CD4-positive, alpha-beta T cell treated with Interleukin-4 for 1 hour (primary cell): ENCODE results near the gene SLTM.
"Not testable (repeated sequence)": the region's sequence is repeated elsewhere in the genome, so short reads cannot be mapped to it uniquely, and the experiment has no call there.

Experiments
- DNase-seq, 2 donors: peaks; one replicate each; pipeline ENCODE4 v3.0.0-alpha.2; 2020 to 2022

The SLTM gene

GRCh38 chr15:58924327-58924726 lies 9.2 kb downstream of the SLTM start:
- no peak for DNase-seq

GRCh38 chr15:58923696-58924300 lies 9.7 kb downstream of the SLTM start:
- no peak for DNase-seq

DNA sequence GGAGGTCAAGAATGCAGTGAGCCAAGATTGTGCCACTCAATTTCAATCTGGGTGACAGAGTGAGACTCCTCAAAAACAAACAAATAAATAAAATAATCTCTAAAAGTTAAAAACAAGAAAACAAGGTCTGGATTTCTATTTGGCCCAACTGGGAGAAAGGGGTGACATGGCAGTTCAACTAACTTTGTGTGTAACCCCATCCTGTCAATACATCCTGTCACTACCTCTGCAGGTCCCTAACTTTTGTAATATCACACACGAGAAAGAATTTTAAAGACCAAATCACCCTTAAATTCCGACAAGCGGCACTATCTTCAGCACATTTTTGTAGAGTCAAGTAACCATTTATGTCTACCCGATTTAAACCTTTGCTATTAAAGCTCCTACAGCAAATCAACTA lies 10.2 kb downstream of the SLTM start:
- DNase-seq: no peak

DNA sequence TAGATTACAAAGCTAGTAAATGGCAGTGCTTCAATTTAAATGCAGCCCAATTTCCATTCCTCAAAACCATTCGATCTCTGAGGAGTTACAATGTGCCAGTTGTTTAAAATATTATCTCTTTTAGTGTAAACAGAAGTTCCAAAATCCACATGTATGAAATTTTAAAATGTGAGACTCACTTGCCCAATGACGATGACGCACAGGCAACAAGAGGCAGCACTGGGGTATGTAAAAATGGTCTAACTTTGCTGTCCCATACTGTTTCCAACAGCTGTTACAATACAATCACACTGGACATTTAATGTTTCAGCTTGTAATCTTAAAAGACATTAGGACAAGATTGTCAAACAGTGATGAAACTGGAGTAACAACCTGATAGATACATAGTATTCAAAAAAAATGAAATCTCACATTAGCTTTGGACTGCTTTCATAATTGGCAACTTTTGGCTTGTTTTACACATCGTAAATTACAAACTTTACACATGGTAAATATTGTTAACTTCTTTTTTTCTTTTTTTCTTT lies 12.2 kb downstream of the SLTM start:
- no peak for DNase-seq

DNA sequence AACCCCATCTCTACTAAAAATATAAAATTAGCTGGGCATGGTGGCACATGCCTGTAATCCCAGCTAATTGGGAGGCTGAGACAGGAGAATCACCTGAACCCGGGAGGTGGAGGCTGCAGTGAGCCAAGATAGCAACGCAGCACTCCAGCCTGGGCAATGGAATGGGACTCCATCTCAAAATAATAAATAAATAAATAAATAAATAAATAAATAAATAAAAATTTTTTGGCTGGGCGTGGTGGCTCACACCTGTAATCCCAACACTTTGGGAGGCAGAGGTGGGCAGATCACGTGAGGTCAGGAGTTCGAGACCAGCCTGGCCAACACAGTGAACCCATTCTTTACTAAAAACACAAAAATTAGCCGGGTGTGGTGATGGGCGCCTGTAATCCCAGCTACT lies 13.0 kb downstream of the SLTM start:
- not testable (repeated sequence) for DNase-seq

- no peak for DNase-seq
Observed at GRCh38 chr15:58919232-58919631, 14.2 kb downstream of the SLTM start.

GRCh38 chr15:58918239-58918638 lies 15.2 kb downstream of the SLTM start:
- DNase-seq: no peak

GRCh38 chr15:58917613-58918129 lies 15.8 kb downstream of the SLTM start:
- not testable (repeated sequence) for DNase-seq

GRCh38 chr15:58916962-58917361 lies 16.5 kb downstream of the SLTM start:
- DNase-seq: no peak

DNA sequence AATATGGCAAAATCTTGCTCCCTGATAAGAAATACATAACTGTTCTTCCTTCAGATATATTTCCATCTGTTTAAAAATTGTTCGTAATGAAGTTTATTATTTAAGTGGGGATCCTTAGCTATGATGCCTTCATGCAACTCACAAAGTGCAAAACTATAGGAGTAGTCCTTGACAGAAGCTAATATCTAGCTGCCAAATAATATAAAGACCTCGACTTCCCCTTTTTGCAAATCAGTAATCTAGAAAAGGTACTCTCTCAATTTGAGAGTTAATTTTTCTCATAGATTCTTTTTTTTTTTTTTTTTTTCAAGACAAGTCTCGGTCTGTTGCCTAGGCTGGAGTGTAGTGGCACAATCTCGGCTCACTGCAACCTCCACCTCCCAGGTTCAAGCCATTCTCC lies 23.0 kb downstream of the SLTM start:
- DNase-seq: no peak

DNA sequence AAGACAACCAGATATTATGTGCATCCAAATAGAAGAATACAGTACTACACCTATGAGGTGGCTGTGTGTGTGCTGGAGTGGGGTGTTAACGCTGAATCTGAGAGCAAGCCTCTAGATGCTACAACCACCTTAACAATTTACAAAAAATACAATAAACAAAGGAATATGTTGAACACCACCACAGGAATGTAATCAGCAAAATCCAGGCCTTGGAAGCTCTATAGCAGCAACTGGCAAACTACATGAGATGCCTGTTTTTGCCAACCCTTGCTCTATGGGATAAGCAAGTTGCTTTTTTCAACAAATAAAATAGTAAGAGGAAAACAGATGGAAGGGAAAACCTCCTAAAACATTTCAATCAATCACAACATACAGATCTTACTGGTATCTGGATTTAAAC lies 23.9 kb downstream of the SLTM start:
- DNase-seq: no peak

DNA sequence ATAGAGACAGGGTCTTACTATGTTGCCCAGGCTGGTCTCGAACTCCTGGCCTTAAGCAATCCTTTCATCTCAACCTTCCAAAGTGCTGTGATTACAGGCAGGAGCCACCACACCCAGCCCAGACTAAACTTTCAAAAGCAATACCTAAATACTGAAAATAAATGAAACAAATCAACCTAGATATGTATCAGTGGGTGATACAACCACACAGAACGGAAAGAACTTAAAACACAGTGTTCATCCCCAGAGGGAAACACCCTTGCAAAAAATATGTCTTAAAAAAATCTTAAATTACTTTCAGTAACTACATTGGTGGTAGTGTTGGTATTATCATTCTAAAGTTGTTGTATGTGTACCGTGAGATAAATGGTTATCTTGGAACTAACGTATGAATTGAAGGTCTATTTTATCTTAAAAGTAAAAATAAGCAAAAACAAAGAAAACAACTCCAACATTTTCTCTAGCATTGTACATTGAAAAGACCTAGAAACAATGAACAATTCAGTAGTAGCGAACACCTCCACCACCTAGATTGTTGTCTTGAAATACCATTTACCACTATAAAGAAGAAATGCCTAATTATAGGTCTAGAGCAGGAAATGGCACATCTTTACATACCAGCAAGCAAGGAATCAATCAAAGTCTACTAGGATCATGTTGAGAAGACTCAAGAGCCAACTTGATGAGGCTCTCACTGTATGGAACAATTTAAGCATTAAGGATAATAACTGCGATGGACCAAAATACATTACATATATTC lies 24.7 kb downstream of the SLTM start:
- DNase-seq: peak in 1 of 2 donors; percentile 15

GRCh38 chr15:58900631-58901030 lies 32.8 kb downstream of the SLTM start:
- DNase-seq: no peak

DNA sequence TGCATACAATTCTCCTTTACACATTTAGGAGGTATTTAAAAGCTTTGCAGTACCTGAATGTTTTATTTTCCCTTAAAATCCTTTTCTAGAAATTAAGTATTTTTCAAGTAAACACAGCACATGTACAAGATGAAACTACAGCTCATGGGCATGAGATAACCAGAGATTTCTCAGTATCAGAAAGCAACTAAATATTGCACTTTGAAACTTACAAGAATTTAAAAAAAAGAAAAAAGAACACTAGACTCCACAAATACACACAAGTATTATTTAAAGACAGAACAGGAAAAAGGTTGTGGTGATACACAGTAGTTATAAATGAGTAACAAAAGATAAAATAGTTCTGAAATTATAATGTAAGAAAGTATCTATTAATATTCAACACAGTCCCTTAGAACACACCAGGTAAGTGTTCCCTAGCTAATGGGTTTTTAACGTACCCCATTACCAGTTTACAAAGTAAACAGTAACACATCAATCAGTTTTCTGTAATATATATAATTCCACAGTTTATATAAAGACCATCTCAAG lies 35.3 kb downstream of the SLTM start:
- no peak for DNase-seq

GRCh38 chr15:58889363-58889762 lies 44.1 kb downstream of the SLTM start:
- no peak for DNase-seq

GRCh38 chr15:58886921-58887320 lies 46.6 kb downstream of the SLTM start:
- DNase-seq: no peak

DNA sequence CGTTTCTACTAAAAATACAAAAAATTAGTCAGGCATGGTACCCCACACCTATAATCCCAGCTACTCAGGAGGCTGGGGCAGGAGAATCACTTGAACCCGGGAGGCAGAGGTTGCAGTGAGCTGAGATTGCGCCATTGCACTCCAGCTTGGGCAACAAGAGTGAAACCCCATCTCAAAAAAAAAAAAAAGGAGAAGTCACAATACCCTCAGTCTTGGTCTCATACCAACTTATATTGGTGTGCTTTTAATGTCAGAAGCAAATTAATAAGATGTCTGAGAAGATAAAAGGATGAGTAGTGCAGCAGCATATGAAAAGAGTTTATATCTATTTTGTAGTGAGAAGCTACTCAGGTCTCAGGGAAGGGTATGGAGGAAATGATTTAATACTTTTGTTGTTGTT lies 49.6 kb downstream of the SLTM start:
- DNase-seq: not testable (repeated sequence)

- no peak for DNase-seq
Observed at GRCh38 chr15:58882243-58882642, 51.2 kb downstream of the SLTM start.

DNA sequence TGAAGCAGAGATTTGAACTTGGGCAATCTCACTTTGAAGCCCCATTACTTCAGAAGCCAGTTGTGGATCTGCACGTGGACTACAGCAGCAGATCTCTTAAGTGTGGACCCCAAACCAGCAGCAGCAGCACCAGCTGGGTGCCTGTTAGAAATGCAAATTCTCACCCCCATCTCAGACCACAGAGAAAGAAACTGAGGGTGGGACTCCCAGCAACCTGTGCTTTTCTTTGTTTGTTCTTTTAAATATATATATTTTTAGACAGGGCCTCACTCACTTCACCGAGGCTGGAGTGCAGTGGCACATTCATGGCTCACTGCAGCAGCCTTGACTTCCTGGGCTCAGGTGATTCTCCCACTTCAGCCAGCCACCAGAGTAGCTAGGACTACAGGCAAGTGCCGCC lies 53.2 kb downstream of the SLTM start:
- DNase-seq: no peak

- no peak for DNase-seq
Observed at GRCh38 chr15:58877999-58878825, 55.3 kb downstream of the SLTM start.

DNA sequence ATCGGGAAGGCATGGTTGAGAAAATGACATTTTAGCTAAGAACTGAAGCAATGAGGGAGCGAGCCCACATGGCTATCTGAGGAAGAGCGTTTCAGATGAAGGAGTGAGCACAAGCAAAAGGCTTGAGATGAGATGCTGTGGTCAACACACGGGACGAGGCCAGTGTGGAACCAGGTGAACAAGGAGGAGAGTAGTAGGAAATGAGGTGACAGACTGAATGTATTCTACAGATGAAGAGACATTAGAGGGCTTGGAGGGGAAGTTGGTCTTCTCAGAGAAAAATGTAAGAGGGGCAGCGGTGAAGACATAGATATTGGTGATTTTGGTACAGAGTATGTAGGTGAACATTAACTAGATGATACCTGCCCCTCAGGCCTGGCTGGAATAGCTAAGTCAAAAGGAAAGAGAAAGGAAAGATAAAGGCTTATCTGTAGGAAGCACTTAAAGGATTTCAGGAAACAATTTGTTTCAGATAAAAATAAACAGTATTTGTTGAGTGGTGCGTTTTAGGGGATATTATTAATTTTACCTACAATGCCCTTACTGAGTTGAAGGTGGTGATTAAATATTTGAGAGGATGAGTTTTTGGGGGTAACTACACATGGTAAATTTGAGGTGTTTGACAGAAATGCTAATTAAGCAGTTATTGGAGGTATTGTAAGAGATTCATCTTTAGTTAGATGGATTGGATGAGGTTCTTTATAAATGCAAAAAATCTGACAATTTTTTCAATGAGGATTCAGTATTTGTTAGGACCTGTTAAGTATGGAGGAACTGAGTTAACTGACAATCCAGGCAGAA lies 57.0 kb downstream of the SLTM start:
- no peak for DNase-seq

DNA sequence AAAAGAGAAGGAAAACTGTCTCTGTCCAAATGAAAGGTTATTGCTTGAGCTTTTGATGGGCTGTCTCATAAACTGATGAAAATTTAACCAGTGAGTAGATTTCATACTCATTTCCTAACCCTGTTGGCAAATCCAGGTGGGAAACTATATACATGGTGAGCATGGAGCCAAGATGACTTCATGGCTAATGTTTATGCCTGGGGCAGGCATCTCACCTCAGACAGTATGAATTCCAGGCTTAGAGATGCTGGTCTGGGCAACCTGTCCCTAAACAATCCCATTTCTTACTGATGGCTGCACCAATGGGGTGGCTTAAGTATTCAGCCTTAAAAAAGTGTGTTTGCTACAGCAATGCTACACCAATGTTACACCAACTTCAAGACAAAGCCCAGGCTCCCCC lies 58.1 kb downstream of the SLTM start:
- no peak for DNase-seq
